AG08395 (cell line): ENCODE data around the gene USP15.
"Not testable (repeated sequence)": the region's sequence is repeated elsewhere in the genome, so short reads cannot be mapped to it uniquely, and the experiment has no call there.

Experiments used
- DNase-seq: peaks from one replicate; pipeline ENCODE4 v3.0.0; 2012; ENCODE audit warnings: mixed read lengths, low spot score

The USP15 gene

DNA sequence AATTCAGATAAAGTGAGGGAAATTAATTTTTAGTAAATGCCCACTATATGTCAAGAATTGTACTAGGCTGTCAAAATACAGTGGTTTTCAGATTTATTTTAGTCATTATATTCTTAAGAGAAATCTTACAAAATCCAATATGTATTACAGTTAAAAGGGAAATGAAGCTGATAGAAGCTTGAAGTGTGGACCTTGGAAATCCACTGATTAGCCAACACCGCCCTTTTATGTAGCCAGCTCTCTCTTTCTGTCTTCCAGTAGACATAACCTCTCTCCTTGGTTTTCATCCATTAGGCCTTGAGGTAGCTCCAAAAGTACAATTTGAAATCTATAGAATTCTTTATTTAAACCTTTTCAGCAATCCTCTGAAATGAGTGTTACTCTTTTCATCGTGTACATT lies 63.2 kb downstream of the USP15 start:
- no peak for DNase-seq

- DNase-seq: no peak
These were observed 68.2 kb downstream of the USP15 start for GRCh38 chr12:62328296-62328921.

- DNase-seq: no peak
These were observed 71.1 kb downstream of the USP15 start for GRCh38 chr12:62331306-62331705.

DNA sequence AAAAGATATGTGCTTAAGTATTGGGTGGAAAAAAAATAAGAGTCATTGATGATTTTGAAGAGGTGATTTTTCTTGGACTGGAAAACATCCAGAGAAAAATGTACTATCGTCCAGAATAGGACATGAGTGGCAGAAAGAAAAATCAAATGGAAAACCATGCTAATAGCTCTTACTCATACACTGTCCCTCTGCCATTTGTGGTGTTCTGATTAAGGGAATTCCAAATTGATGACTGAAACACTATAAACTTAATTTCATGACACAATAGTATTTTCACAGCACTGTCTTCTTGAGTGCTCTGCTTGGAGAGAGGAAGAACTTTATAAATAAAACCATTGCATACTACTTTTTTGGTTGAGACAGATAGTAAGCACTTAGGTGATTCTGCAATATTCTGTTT lies 72.4 kb downstream of the USP15 start:
- DNase-seq: peak; percentile 62

DNA sequence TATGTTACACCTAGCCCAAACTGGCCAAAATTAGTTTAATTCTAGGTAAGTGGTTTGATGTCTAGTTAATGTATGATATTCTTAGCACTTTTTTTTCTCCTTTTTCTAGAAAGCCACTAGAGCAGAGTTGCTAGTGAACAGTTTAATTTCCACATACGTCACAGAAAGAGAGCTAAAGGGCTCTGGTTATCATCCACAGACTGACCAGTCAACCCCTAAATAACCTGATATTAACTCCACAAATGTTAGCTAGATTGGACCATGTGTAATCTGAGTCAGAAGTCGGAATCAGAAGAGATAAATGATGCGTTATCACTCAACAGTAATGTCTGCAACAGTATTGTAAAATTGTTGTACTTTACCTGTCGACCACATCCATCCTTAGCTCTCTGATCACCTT lies 74.9 kb downstream of the USP15 start:
- no peak for DNase-seq

DNA sequence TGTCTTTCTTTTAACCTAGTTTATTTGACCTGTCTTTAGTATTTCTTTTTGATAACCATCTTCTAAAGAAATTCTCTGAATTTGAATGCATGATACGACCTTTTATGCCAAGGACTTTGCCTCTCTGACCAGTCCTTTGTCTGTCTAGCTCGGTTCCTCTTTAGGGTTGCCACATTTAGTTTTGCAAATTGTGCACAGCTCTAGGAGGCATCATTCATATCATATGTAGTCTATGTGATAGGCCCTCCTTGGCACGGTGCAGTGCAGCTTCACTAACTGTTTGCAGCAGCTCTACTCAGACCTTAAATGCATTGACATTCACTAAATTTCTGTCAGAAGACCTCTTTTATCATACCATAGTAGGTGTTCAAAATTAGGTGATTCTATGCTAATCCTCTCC lies 75.6 kb downstream of the USP15 start:
- DNase-seq: no peak

DNA sequence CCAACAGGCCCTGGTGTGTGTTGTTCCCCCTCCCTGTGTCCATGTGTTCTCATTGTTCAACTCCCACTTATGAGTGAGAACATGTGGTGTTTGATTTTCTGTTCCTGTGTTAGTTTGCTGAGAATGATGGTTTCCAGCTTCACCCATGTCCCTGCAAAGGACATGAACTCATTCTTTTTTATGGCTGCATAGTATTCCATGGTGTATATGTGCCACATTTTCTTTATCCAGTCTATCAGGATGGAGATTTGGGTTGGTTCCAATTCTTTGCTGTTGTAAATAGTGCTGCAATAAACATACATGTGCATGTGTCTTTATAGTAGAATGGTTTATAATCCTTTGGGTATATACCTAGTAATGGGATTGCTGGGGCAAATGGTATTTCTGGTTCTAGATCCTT lies 77.4 kb downstream of the USP15 start:
- DNase-seq: not testable (repeated sequence)

DNA sequence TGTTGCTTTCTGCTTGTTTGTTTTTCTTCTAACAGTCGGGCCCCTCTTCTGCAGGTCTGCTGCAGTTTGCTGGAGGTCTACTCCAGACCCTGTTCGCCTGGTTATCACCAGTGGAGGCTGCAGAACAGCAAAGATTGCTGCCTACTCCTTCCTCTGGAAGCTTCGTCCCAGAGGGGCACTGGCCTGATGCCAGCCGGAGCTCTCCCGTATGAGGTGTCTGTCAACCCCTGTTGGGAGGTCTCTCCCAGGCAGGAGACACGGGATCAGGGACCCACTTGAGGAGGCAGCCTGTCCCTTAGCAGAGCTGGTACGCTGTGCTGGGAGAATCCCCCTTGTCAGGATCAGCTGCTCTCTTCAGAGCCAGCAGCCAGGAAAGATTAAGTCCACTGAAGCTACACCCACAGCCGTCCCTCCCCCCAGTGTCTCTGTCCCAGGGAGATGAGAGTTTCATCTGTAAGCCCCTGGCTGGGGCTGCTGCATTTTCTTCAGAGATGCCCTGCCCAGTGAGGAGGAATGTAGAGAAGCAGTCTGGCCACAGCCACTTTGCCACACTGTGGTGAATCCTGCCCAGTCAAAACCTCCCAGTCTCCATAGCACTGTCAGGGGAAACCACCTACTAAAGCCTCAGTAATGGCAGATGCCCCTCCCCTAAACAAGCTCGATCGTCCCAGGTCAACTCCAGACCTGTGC lies 82.6 kb downstream of the USP15 start:
- DNase-seq: not testable (repeated sequence)

GRCh38 chr12:62343304-62344120 lies 83.3 kb downstream of the USP15 start:
- not testable (repeated sequence) for DNase-seq

DNA sequence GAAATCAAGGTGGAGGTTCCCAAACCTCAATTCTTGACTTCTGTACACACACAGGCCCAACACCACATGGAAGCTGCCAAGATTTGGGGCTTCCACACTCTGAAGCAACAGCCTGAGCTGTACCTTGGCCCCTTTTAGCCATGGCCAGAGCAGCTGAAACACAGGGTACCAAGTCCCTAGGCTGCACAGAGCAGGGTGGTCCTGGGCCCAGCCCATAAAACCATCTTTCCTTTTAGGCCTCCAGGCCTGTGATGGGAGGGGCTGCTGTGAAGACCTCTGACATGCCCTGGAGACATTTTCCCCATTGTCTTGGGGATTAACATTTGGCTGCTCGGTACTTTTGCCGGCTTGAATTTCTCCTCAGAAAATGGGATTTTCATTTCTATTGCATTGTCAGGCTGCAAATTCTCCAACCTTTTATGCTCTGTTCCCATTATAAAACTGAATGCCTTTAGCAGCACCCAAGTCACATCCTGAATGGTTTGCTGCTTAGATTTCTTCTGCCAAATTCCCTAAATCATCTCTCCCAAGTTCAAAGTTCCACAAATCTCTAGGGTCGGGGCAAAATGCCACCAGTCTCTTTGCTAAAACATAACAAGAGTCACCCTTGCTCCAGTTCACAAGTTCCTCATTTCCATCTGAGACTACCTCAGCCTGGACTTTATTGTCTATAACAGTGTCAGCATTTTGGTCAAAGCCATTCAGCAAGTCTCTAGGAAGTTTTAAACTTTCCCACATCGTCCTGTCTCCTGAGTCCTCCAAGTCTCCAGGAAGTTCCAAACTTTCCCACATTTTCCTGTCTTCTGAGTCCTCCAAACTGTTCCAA lies 84.7 kb downstream of the USP15 start:
- not testable (repeated sequence) for DNase-seq

DNA sequence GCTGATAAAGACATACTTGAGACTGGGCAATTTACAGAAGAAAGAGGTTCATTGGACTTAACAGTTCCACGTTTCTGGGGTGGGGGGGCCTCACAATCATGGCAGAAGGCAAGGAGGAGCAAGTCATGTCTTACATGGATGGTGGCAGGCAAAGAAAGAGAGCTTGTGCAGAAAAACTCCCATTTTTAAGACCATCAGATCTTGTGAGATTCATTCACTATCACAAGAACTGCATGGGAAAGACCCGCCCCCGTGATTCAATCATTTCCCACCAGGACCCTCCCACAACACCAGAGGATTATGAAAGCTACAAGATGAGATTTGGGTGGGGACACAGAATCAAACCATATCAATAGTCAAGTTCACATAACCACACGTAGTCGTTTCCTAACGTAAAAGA lies 85.5 kb downstream of the USP15 start:
- DNase-seq: no peak

DNA sequence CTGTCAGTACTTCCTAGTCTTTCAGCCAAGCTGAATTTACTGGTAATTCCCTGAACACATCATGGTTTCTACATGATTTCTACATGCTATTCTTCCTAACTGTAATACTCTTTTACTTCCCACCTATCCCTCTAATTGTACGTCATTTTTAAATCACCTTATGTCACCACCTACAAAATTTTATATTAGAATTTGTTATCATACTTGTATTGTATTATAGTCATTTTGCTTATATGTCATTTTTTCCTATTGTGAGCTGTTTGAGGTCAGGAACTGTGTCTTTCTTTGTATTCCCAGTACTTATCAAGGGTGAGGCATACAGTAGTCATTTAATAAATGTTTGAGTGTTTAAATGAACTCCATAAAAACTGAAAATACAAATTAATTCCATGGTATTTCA lies 86.6 kb downstream of the USP15 start:
- no peak for DNase-seq

GRCh38 chr12:62347922-62348650 lies 87.9 kb downstream of the USP15 start:
- DNase-seq: no peak

DNA sequence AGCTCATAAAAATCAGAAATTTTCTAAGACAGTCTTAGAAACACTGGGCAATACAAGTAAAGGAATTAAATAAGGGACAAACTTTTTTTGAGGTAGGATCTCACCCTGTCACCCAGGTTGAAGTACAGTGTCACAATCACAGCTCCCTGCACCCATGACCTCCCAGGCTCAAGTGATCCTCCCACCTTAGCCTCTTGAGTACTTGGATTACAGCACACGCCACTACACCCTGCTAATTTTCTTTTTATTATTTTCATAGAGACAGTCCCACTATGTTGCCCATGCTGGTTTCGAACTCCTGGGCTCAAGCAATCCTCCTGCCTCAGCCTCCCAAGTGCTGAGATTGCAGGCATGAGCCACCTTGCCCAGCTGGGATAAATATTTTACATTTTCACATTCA lies 90.3 kb downstream of the USP15 start:
- DNase-seq: no peak

DNA sequence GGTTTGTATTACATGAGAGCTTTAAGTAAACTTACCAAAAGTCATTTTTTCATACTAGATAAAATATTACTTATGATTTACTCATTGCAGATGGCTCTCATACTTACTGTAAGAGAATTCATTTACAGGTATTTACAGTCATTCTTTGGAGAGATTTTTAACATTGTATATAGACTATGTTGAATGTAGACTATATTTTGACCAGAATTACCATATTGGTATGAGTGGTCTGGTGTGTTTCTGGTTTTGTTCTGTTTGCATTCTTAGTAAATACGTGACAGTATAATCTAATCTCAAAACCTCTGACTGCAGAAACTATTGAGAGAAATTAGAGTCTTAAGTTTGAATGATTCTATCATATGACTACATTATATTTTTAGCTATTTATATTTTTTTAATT lies 91.1 kb downstream of the USP15 start:
- no peak for DNase-seq

DNA sequence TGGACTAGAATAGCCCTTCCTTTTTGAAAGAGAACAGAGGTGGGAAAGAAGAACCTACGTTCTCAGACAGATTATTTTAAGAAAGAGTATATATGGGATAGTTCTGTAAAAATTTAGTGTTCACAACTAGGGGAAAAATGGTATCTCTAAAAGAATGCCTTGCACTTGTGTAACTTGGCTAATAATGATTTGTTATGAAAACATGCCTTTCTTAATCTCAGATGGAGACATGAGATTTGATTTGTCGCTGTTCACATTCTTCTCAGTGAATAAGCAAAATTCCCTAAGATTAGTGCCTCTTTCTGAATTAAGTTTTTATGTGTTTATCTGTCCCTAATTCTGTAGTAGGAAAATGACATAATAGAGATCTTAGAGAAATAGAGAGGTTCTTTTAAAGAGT lies 100.8 kb downstream of the USP15 start:
- no peak for DNase-seq

- no peak for DNase-seq
These were observed 103.3 kb downstream of the USP15 start for GRCh38 chr12:62363506-62363905.

- not testable (repeated sequence) for DNase-seq
These were observed 104.5 kb downstream of the USP15 start for GRCh38 chr12:62364697-62365096.

GRCh38 chr12:62365846-62366245 lies 105.6 kb downstream of the USP15 start:
- DNase-seq: not testable (repeated sequence)

DNA sequence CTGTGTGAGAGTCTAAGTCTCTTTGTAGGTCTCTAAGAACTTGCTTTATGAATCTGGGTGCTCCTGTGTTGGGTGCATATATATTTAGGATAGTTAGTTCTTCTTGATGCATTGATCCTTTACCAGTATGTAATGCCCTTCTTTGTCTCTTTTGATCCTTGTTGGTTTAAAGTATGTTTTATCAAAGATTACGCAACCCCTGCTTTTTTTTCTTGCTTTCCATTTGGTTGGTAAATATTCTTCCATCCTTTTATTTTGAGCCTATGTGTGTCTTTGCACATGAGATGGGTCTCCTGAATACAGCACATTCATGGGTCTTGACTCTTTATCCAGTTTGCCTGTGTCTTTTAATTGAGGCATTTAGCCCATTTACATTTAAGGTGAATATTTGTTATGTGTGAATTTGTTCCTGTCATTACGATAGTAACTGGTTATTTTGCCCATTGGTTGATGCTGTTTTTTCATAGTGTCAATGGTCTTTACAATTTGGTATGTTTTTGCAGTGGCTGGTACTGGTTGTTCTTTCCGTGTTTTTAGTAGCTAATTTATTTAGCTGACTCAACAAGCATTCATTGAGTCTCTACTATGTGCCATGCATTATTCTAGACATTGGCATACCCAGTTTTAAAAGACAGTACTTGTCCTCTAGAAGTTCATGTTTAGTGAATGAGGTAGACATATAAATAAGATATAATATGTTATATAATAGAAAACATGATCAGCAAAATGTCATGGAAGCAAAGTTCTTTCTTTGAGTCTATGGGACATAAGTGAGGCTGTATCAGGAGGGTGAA lies 108.4 kb downstream of the USP15 start:
- DNase-seq: not testable (repeated sequence)

GRCh38 chr12:62370189-62370588 lies 110.0 kb downstream of the USP15 start:
- no peak for DNase-seq
